Measurements from ENCODE around the gene RBM25. TPM values are rescaled to one million over a fixed set of nuclear protein-coding genes. Genes with fewer than 3 reads are reported as not detected.
"Not testable (repeated sequence)": the region's sequence is repeated elsewhere in the genome, so short reads cannot be mapped to it uniquely, and the experiment has no call there.

The RBM25 gene
- polyA plus RNA-seq (2013, experiment 1 of 2), result 71.1 TPM
- polyA plus RNA-seq (2013, experiment 2 of 2), result 68.1 TPM

GRCh38 chr14:73058224-73058921 is at the start of gene RBM25:
Gene RBM25 (plus strand): TSS chr14:73058534. CDS start chr14:73071642, 13,108 bp downstream.
- H2AFZ ChIP-seq (ENCODE audit: low read depth, low read length), result peak within 1 kb of the TSS; percentile 55
- DNase-seq, result peak; percentile 100
- peaks cover 1% of the 10 kb centered on the region for H3K79me1 ChIP-seq (replicated peaks; ENCODE audit: low read length, poor library complexity, severe bottlenecking)
- peak within 1 kb of the TSS in 1 of 2 experiments; percentile 74 for H3K23ac ChIP-seq (ENCODE audit: low read length in 2 of 2)
- peak within 1 kb of the TSS; percentile 67 to 84 for H3K18ac ChIP-seq (ENCODE audit: low read depth in 1 of 2, low read length in 2 of 2)
- peak within 1 kb of the TSS; percentile 76 for H4K8ac ChIP-seq (ENCODE audit: low read length)
- no peak within 1 kb of the TSS for H2BK15ac ChIP-seq (ENCODE audit: low read depth, poor library complexity, severe bottlenecking)
- peak within 1 kb of the TSS; percentile 76 for H3K4me2 ChIP-seq (ENCODE audit: low read length, poor library complexity, severe bottlenecking)
- H3K9ac ChIP-seq (ENCODE audit: low read length), result peak within 1 kb of the TSS; percentile 99
- no peak within 1 kb of the TSS for H2BK12ac ChIP-seq (ENCODE audit: low read length in 2 of 2)
- peak within 1 kb of the TSS; percentile 82 to 88 for H3K4ac ChIP-seq (ENCODE audit: low read depth in 1 of 2, low read length in 2 of 2)
- H2AK5ac ChIP-seq (ENCODE audit: low read length, severe bottlenecking), result peak within 1 kb of the TSS; percentile 67
- under 1% methylated on average over 50 of the region's 57 CpGs for WGBS
- H2BK5ac ChIP-seq (ENCODE audit: low read depth, low read length, poor library complexity, severe bottlenecking), result peak within 1 kb of the TSS; percentile 21
- H3K36me3 ChIP-seq (ENCODE audit: control insufficient read depth in 1 of 2, insufficient read depth in 2 of 2, low read depth in 1 of 2, low read length in 2 of 2), result peaks cover 1 to 3% of the 10 kb centered on the region in 2 experiments
- no peaks in the 10 kb centered on the region for H3K27me3 ChIP-seq (ENCODE audit: control insufficient read depth in 1 of 2, insufficient read depth in 1 of 2, low read length in 2 of 2)
- H3K9me3 ChIP-seq (ENCODE audit: control insufficient read depth, low read length), result no peaks in the 10 kb centered on the region
- peaks cover 9% of the 10 kb centered on the region for H3K4me1 ChIP-seq (ENCODE audit: control insufficient read depth, insufficient read depth, low read depth, low read length)
- H2BK120ac ChIP-seq (ENCODE audit: low read depth, low read length), result peak within 1 kb of the TSS; percentile 51
- H4K91ac ChIP-seq (ENCODE audit: low read length), result peak within 1 kb of the TSS; percentile 80
- H3K4me3 ChIP-seq (ENCODE audit: insufficient read depth in 1 of 2, low read depth in 1 of 2, low read length in 2 of 2), result peak within 1 kb of the TSS; percentile 69 to 94
- peak within 1 kb of the TSS in 1 of 2 experiments; percentile 68 for H3K14ac ChIP-seq (ENCODE audit: low read length in 2 of 2)
- H3K27ac ChIP-seq (ENCODE audit: low read length, poor library complexity, severe bottlenecking), result peak within 1 kb of the TSS; percentile 96

DNA sequence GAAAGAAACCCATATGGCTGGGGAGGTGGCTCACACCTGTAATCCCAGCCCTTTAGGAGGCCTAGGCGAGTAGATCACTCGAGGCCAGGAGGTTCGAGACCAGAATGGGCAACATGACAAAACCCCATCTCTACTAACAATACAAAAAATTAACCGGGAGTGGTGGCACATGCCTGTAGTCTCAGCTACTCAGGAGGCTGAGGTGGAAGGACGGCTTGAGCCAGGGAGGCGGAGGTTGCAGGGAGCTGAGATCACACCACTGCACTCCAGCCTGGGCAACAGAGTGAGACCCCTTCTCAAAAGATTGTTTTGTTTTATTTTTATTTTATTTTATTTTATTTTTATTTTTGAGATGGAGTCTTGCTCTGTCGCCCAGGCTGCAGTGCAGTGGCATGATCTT is 47.1 kb upstream of the RBM25 start:
- H3K4me1 ChIP-seq (ENCODE audit: control insufficient read depth, insufficient read depth, low read depth, low read length); H2BK15ac ChIP-seq (ENCODE audit: low read depth, poor library complexity, severe bottlenecking); H2AFZ ChIP-seq (ENCODE audit: low read depth, low read length); H4K8ac ChIP-seq (ENCODE audit: low read length); H3K4me3 ChIP-seq (ENCODE audit: insufficient read depth in 1 of 2, low read depth in 1 of 2, low read length in 2 of 2); DNase-seq; H3K4me2 ChIP-seq (ENCODE audit: low read length, poor library complexity, severe bottlenecking); H2BK5ac ChIP-seq (ENCODE audit: low read depth, low read length, poor library complexity, severe bottlenecking); H3K18ac ChIP-seq (ENCODE audit: low read depth in 1 of 2, low read length in 2 of 2); H3K4ac ChIP-seq (ENCODE audit: low read depth in 1 of 2, low read length in 2 of 2); H3K27ac ChIP-seq (ENCODE audit: low read length, poor library complexity, severe bottlenecking); H2BK12ac ChIP-seq (ENCODE audit: low read length in 2 of 2); H2AK5ac ChIP-seq (ENCODE audit: low read length, severe bottlenecking); H3K23ac ChIP-seq (ENCODE audit: low read length in 2 of 2); H2BK120ac ChIP-seq (ENCODE audit: low read depth, low read length); H4K91ac ChIP-seq (ENCODE audit: low read length); H3K14ac ChIP-seq (ENCODE audit: low read length in 2 of 2); H3K9ac ChIP-seq (ENCODE audit: low read length); H3K9me3 ChIP-seq (ENCODE audit: control insufficient read depth, low read length); H3K27me3 ChIP-seq (ENCODE audit: control insufficient read depth in 1 of 2, insufficient read depth in 1 of 2, low read length in 2 of 2): not testable (repeated sequence)
- peaks cover 23 to 54% of the 10 kb centered on the region in 2 experiments for H3K36me3 ChIP-seq (ENCODE audit: control insufficient read depth in 1 of 2, insufficient read depth in 2 of 2, low read depth in 1 of 2, low read length in 2 of 2)
- H3K79me1 ChIP-seq (replicated peaks; ENCODE audit: low read length, poor library complexity, severe bottlenecking), result peaks cover 38% of the 10 kb centered on the region
- WGBS, result 96% methylated on average over 7 of the region's 7 CpGs

DNA sequence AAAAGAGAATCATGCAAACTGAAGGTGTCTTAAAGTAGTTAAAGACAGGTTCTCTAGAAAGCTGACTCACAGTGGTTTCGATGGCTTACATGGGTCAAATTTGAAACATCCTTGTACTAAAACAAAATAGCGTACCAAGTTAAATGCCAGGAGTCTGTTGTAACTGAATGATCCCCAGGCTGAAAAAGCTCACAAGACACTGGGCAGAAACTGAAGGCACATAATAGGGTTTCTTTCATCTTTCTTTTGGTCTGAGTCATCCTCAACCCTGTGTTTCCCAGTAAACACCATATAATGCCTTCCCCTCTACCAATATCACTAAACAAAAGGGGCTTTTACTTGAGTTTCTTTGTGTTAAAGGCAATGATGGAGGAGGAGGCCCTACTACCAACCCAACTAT is 44.2 kb upstream of the RBM25 start:
- Histone ChIP-seq H3K4me3 (ENCODE audit: insufficient read depth in 1 of 2, low read depth in 1 of 2, low read length in 2 of 2) (no peak overlapping the region), H3K14ac (ENCODE audit: low read length in 2 of 2) (no peak overlapping the region), H3K4me1 (ENCODE audit: control insufficient read depth, insufficient read depth, low read depth, low read length) (peaks cover 1% of the 10 kb centered on the region), H2BK120ac (ENCODE audit: low read depth, low read length) (no peak overlapping the region), H4K8ac (ENCODE audit: low read length) (no peak overlapping the region), H3K18ac (ENCODE audit: low read depth in 1 of 2, low read length in 2 of 2) (no peak overlapping the region), H2BK12ac (ENCODE audit: low read length in 2 of 2) (no peak overlapping the region), H3K79me1 (replicated peaks; ENCODE audit: low read length, poor library complexity, severe bottlenecking) (peaks cover 33% of the 10 kb centered on the region), H3K4ac (ENCODE audit: low read depth in 1 of 2, low read length in 2 of 2) (no peak overlapping the region), H2BK5ac (ENCODE audit: low read depth, low read length, poor library complexity, severe bottlenecking) (no peak overlapping the region), H3K4me2 (ENCODE audit: low read length, poor library complexity, severe bottlenecking) (no peak overlapping the region), H4K91ac (ENCODE audit: low read length) (no peak overlapping the region), H2AK5ac (ENCODE audit: low read length, severe bottlenecking) (no peak overlapping the region), H3K27me3 (ENCODE audit: control insufficient read depth in 1 of 2, insufficient read depth in 1 of 2, low read length in 2 of 2) (no peaks in the 10 kb centered on the region), H3K27ac (ENCODE audit: low read length, poor library complexity, severe bottlenecking) (peak overlapping the region; percentile 23), H3K9ac (ENCODE audit: low read length) (no peak overlapping the region), H2BK15ac (ENCODE audit: low read depth, poor library complexity, severe bottlenecking) (no peak overlapping the region), H3K9me3 (ENCODE audit: control insufficient read depth, low read length) (no peaks in the 10 kb centered on the region), H2AFZ (ENCODE audit: low read depth, low read length) (no peak overlapping the region), H3K36me3 (ENCODE audit: control insufficient read depth in 1 of 2, insufficient read depth in 2 of 2, low read depth in 1 of 2, low read length in 2 of 2) (peaks cover 34 to 59% of the 10 kb centered on the region in 2 experiments), H3K23ac (ENCODE audit: low read length in 2 of 2) (no peak overlapping the region)
- peak; percentile 74 for DNase-seq
- 71% methylated on average over 2 of the region's 2 CpGs for WGBS

- H3K9ac ChIP-seq (ENCODE audit: low read length); H3K4me3 ChIP-seq (ENCODE audit: insufficient read depth in 1 of 2, low read depth in 1 of 2, low read length in 2 of 2); H3K27me3 ChIP-seq (ENCODE audit: control insufficient read depth in 1 of 2, insufficient read depth in 1 of 2, low read length in 2 of 2); H3K4ac ChIP-seq (ENCODE audit: low read depth in 1 of 2, low read length in 2 of 2); H3K18ac ChIP-seq (ENCODE audit: low read depth in 1 of 2, low read length in 2 of 2); H2BK120ac ChIP-seq (ENCODE audit: low read depth, low read length); H2BK5ac ChIP-seq (ENCODE audit: low read depth, low read length, poor library complexity, severe bottlenecking); H2BK15ac ChIP-seq (ENCODE audit: low read depth, poor library complexity, severe bottlenecking); H3K4me1 ChIP-seq (ENCODE audit: control insufficient read depth, insufficient read depth, low read depth, low read length); H4K91ac ChIP-seq (ENCODE audit: low read length); H2AFZ ChIP-seq (ENCODE audit: low read depth, low read length); H3K4me2 ChIP-seq (ENCODE audit: low read length, poor library complexity, severe bottlenecking); H2BK12ac ChIP-seq (ENCODE audit: low read length in 2 of 2); H3K14ac ChIP-seq (ENCODE audit: low read length in 2 of 2); H3K9me3 ChIP-seq (ENCODE audit: control insufficient read depth, low read length); H2AK5ac ChIP-seq (ENCODE audit: low read length, severe bottlenecking); H4K8ac ChIP-seq (ENCODE audit: low read length); H3K23ac ChIP-seq (ENCODE audit: low read length in 2 of 2); DNase-seq; H3K27ac ChIP-seq (ENCODE audit: low read length, poor library complexity, severe bottlenecking): not testable (repeated sequence)
- WGBS, result 99% methylated on average over 14 of the region's 14 CpGs
- H3K79me1 ChIP-seq (replicated peaks; ENCODE audit: low read length, poor library complexity, severe bottlenecking), result peaks cover 23% of the 10 kb centered on the region
- H3K36me3 ChIP-seq (ENCODE audit: control insufficient read depth in 1 of 2, insufficient read depth in 2 of 2, low read depth in 1 of 2, low read length in 2 of 2), result peaks cover 31 to 66% of the 10 kb centered on the region in 2 experiments
Measured at GRCh38 chr14:73015552-73015951, 42.8 kb upstream of the RBM25 start.

Data from mesenchymal stem cell (in vitro differentiated cells and primary cell).